GM12878 (cell line): ENCODE data around the gene HEG1.

Experiments
- CHD1 ChIP-seq: IDR thresholded peaks from 2 replicates; pipeline ENCODE4 v1.6.1; 2012; ENCODE audit warnings: low read depth, low read length, improper control_type of control experiment
- JUNB ChIP-seq: IDR thresholded peaks from 2 replicates; pipeline ENCODE4 v1.6.1; 2016; ENCODE audit warnings: antibody characterized with exemption, mild to moderate bottlenecking
- NFYB ChIP-seq: IDR thresholded peaks from 2 replicates; pipeline ENCODE4 v1.6.1; 2011; ENCODE audit warnings: low read depth, mild to moderate bottlenecking, low read length, improper control_type of control experiment, moderate library complexity; ENCODE audit not compliant: insufficient read depth
- POLR2A ChIP-seq: IDR thresholded peaks from 2 replicates; pipeline ENCODE4 v1.6.1; 2011; ENCODE audit warnings: low read depth, mild to moderate bottlenecking, low read length
- POLR2AphosphoS5 ChIP-seq: IDR thresholded peaks from 2 replicates; pipeline ENCODE4 v1.6.1; 2011; ENCODE audit warnings: mild to moderate bottlenecking, low read length, inconsistent platforms
- REST ChIP-seq: IDR thresholded peaks from 2 replicates; pipeline ENCODE4 v1.6.1; 2012; ENCODE audit warnings: mild to moderate bottlenecking, low read depth, low read length
- TCF7 ChIP-seq: IDR thresholded peaks from 2 replicates; pipeline ENCODE4 v1.6.1; 2014; ENCODE audit warnings: antibody characterized with exemption, borderline replicate concordance
- YY1 ChIP-seq: IDR thresholded peaks from 2 replicates; pipeline ENCODE4 v1.6.1; 2011; ENCODE audit warnings: low read depth, mild to moderate bottlenecking, low read length
- ZNF207 ChIP-seq: fragments of 450-650 bp; IDR thresholded peaks from 2 replicates; pipeline ENCODE4 v1.6.1; 2014; ENCODE audit warnings: antibody characterized with exemption, mild to moderate bottlenecking, borderline replicate concordance
- ZSCAN29 ChIP-seq: fragments of 450-650 bp; IDR thresholded peaks from 2 replicates; pipeline ENCODE4 v1.6.1; 2017; ENCODE audit warnings: mild to moderate bottlenecking, moderate library complexity
- TF ChIP-seq, protein P1 (sequence below), 3 experiments: IDR thresholded peaks in 2 of 3; conservative IDR thresholded peaks in 1 of 3; 2 replicates each; pipeline ENCODE4 v1.5.1; 2011; ENCODE audit warnings: low read depth in 3 of 3, low read length in 3 of 3, mild to moderate bottlenecking in 3 of 3, control low read depth in 2 of 3, moderate library complexity in 2 of 3, inconsistent platforms in 1 of 3, mixed read lengths in 1 of 3; ENCODE audit not compliant: control insufficient read depth in 2 of 3, insufficient read depth in 1 of 3; ENCODE audit errors: extremely low read depth in 1 of 3

GRCh38 chr3:125005676-125006075 lies 50.1 kb downstream of the HEG1 start:
- TF ChIP-seq POLR2A (no peak), POLR2AphosphoS5 (no peak), ZNF207 (no peak), REST (no peak), JUNB (no peak), CHD1 (no peak), YY1 (no peak), TCF7 (no peak), NFYB (no peak), ZSCAN29 (no peak)
- TF ChIP-seq, protein P1, sequence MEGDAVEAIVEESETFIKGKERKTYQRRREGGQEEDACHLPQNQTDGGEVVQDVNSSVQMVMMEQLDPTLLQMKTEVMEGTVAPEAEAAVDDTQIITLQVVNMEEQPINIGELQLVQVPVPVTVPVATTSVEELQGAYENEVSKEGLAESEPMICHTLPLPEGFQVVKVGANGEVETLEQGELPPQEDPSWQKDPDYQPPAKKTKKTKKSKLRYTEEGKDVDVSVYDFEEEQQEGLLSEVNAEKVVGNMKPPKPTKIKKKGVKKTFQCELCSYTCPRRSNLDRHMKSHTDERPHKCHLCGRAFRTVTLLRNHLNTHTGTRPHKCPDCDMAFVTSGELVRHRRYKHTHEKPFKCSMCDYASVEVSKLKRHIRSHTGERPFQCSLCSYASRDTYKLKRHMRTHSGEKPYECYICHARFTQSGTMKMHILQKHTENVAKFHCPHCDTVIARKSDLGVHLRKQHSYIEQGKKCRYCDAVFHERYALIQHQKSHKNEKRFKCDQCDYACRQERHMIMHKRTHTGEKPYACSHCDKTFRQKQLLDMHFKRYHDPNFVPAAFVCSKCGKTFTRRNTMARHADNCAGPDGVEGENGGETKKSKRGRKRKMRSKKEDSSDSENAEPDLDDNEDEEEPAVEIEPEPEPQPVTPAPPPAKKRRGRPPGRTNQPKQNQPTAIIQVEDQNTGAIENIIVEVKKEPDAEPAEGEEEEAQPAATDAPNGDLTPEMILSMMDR (IDR thresholded peaks at IDR 0.05 in 2 of 3, conservative IDR thresholded peaks at IDR 0.05 in 1 of 3; ENCODE audit: control insufficient read depth in 2 of 3, extremely low read depth in 1 of 3, insufficient read depth in 1 of 3, low read depth in 3 of 3, low read length in 3 of 3), result no peak
